PC-9 (cell line): ENCODE data around the gene SLC25A3.

Source experiments
- EZH2 ChIP-seq: fragments of 200-600 bp; sonication (generic); IDR thresholded peaks from 2 replicates; pipeline ENCODE4 v1.8.0; 2017; ENCODE audit warnings: antibody characterized with exemption, low read depth
- TF ChIP-seq, protein P1 (sequence below): fragments of 200-600 bp; sonication (generic); conservative IDR thresholded peaks from 2 replicates; pipeline ENCODE4 v1.6.1; 2017; ENCODE audit warnings: mixed run types, antibody characterized with exemption, mild to moderate bottlenecking, moderate library complexity

DNA sequence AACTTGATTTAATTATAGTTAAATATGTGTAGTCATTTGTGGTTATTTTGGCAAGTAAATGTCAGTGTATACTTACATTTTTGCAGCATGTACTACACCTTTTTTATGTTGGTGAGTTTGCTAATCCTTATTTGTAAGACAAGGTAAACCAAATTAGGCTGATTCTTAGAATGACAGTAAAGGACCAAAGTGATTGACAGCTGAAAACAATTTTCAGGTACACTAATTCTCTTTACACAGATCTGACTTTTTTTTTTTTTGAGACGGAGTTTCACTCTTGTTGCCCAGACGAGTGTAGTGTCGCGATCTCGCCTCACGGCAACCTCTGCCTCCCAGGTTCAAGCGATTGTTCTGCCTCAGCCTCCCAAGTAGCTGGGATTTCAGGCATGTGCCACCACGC is 8.4 kb downstream of the SLC25A3 start:
- TF ChIP-seq, protein P1, sequence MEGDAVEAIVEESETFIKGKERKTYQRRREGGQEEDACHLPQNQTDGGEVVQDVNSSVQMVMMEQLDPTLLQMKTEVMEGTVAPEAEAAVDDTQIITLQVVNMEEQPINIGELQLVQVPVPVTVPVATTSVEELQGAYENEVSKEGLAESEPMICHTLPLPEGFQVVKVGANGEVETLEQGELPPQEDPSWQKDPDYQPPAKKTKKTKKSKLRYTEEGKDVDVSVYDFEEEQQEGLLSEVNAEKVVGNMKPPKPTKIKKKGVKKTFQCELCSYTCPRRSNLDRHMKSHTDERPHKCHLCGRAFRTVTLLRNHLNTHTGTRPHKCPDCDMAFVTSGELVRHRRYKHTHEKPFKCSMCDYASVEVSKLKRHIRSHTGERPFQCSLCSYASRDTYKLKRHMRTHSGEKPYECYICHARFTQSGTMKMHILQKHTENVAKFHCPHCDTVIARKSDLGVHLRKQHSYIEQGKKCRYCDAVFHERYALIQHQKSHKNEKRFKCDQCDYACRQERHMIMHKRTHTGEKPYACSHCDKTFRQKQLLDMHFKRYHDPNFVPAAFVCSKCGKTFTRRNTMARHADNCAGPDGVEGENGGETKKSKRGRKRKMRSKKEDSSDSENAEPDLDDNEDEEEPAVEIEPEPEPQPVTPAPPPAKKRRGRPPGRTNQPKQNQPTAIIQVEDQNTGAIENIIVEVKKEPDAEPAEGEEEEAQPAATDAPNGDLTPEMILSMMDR: no peak
- no peak for TF ChIP-seq EZH2
